GM21786 (cell line): ENCODE data around the gene C16orf74.

Experiments used
- ATAC-seq: cut with Tn5 transposase; IDR thresholded peaks from one replicate; pipeline ENCODE4 v1.9.1; 2021; ENCODE audit not compliant: unreplicated experiment

The C16orf74 gene

GRCh38 chr16:85698459-85698891, 52.4 kb downstream of the C16orf74 start:
- ATAC-seq = no peak

- ATAC-seq = no peak
These were observed 53.5 kb downstream of the C16orf74 start for GRCh38 chr16:85697431-85697830.

GRCh38 chr16:85696781-85697180, 54.1 kb downstream of the C16orf74 start:
- ATAC-seq = no peak

- ATAC-seq = no peak
These were observed 55.4 kb downstream of the C16orf74 start for GRCh38 chr16:85695196-85696128.

GRCh38 chr16:85690469-85691064, 60.3 kb downstream of the C16orf74 start:
- no peak for ATAC-seq

GRCh38 chr16:85689950-85690320, 61.0 kb downstream of the C16orf74 start:
- no peak for ATAC-seq

GRCh38 chr16:85689285-85689949, 61.5 kb downstream of the C16orf74 start:
- no peak for ATAC-seq

GRCh38 chr16:85688586-85689284, 62.2 kb downstream of the C16orf74 start, which contains the start of gene GINS2:
GINS2 (minus strand) TSS chr16:85688954; CDS start chr16:85688898, 56 bp downstream.
- ATAC-seq = peak; percentile 93

GRCh38 chr16:85687651-85688471, 63.0 kb downstream of the C16orf74 start:
- no peak for ATAC-seq

GRCh38 chr16:85686912-85687591, 63.8 kb downstream of the C16orf74 start:
- ATAC-seq = no peak

GRCh38 chr16:85685251-85685650, 65.6 kb downstream of the C16orf74 start:
- no peak for ATAC-seq

GRCh38 chr16:85683363-85683762, 67.5 kb downstream of the C16orf74 start:
- no peak for ATAC-seq

GRCh38 chr16:85682516-85682915, 68.4 kb downstream of the C16orf74 start:
- ATAC-seq = no peak

- no peak for ATAC-seq
These were observed 69.6 kb downstream of the C16orf74 start for GRCh38 chr16:85681255-85681654.

- ATAC-seq = no peak
These were observed 70.4 kb downstream of the C16orf74 start for GRCh38 chr16:85680352-85680944.

GRCh38 chr16:85679870-85680269, 71.0 kb downstream of the C16orf74 start:
- no peak for ATAC-seq

GRCh38 chr16:85678821-85679220, 72.1 kb downstream of the C16orf74 start:
- ATAC-seq = no peak

GRCh38 chr16:85678016-85678415, 72.9 kb downstream of the C16orf74 start:
- no peak for ATAC-seq

- no peak for ATAC-seq
These were observed 73.4 kb downstream of the C16orf74 start for GRCh38 chr16:85677383-85677967.
